PC-9 (cell line): ENCODE results near the gene BCL2. TPM values are rescaled to one million over a fixed set of nuclear protein-coding genes. Genes with fewer than 3 reads are reported as not detected.
"Not testable (repeated sequence)": the region's sequence is repeated elsewhere in the genome, so short reads cannot be mapped to it uniquely, and the experiment has no call there.

Experiments used
- BruUV-seq: library from RNA; stranded (reverse); fragments of 400-500 nt; replicated peaks from 2 replicates; lab custom pipeline; 2021; lab: Mats Ljungman, UMichigan
- CTCF ChIA-PET: fragments of 300-600 bp; sonication (Branson Sonifier 250); formaldehyde crosslinking; loops from one replicate; lab custom pipeline; 2022; ENCODE audit warnings: antibody characterized with exemption; lab: Charles Lee
- POLR2A ChIA-PET: fragments of 300-600 bp; sonication (Branson Sonifier 250); formaldehyde crosslinking; loops from one replicate; lab custom pipeline; 2022; ENCODE audit warnings: antibody characterized with exemption; ENCODE audit not compliant: unreplicated experiment; lab: Charles Lee
- DNase-seq, 2 experiments: peaks; one replicate each; pipeline versions ENCODE4 v3.0.0 to v3.0.0-alpha.2; 2015 to 2022; ENCODE audit warnings: mixed read lengths in 1 of 2
- H2AFZ ChIP-seq: fragments of 200-600 bp; sonication (generic); 2 replicates; pipeline ENCODE4 v1.8.1; 2017; ENCODE audit warnings: antibody characterized with exemption
- H3F3A ChIP-seq: fragments of 200-600 bp; sonication (generic); 2 replicates; pipeline ENCODE4 v1.8.1; 2017; ENCODE audit warnings: antibody characterized with exemption, mild to moderate bottlenecking, low read depth; ENCODE audit not compliant: insufficient read depth
- H3K27ac ChIP-seq: fragments of 200-600 bp; sonication (generic); 2 replicates; pipeline ENCODE4 v1.6.1; 2016; ENCODE audit warnings: mixed run types
- H3K27me3 ChIP-seq: fragments of 200-600 bp; sonication (generic); 2 replicates; pipeline ENCODE4 v1.6.1; 2016; ENCODE audit warnings: low read depth, mixed run types; ENCODE audit not compliant: insufficient read depth
- H3K36me3 ChIP-seq: fragments of 200-600 bp; sonication (generic); 2 replicates; pipeline ENCODE4 v1.6.1; 2016; ENCODE audit warnings: low read depth, mixed run types
- H3K4me1 ChIP-seq: fragments of 200-600 bp; sonication (generic); replicated peaks from 2 replicates; pipeline ENCODE4 v1.6.1; 2016; ENCODE audit warnings: mixed run types; ENCODE audit not compliant: insufficient read depth
- H3K4me2 ChIP-seq: fragments of 200-600 bp; sonication (generic); 2 replicates; pipeline ENCODE4 v1.6.1; 2017; ENCODE audit warnings: mixed run types
- H3K4me3 ChIP-seq: fragments of 200-600 bp; sonication (generic); 2 replicates; pipeline ENCODE4 v1.6.1; 2016; ENCODE audit warnings: mixed run types
- H3K79me2 ChIP-seq: fragments of 200-600 bp; sonication (generic); 2 replicates; pipeline ENCODE4 v1.6.1; 2017; ENCODE audit warnings: low read depth, mixed run types
- H3K9me2 ChIP-seq: fragments of 200-600 bp; sonication (generic); 2 replicates; pipeline ENCODE4 v1.8.1; 2017; ENCODE audit warnings: mild to moderate bottlenecking; ENCODE audit not compliant: insufficient read depth
- H3K9me3 ChIP-seq: fragments of 200-600 bp; sonication (generic); 2 replicates; pipeline ENCODE4 v1.8.1; 2016; ENCODE audit warnings: low read depth; ENCODE audit not compliant: insufficient read depth
- H4K20me1 ChIP-seq: fragments of 200-600 bp; sonication (generic); 2 replicates; pipeline ENCODE4 v1.8.1; 2017; ENCODE audit not compliant: insufficient read depth
- CTCF ChIP-seq: fragments of 200-600 bp; sonication (generic); conservative IDR thresholded peaks from 2 replicates; pipeline ENCODE4 v1.6.1; 2017; ENCODE audit warnings: mixed run types, antibody characterized with exemption, mild to moderate bottlenecking, moderate library complexity
- EZH2 ChIP-seq: fragments of 200-600 bp; sonication (generic); IDR thresholded peaks from 2 replicates; pipeline ENCODE4 v1.8.0; 2017; ENCODE audit warnings: antibody characterized with exemption, low read depth
- intact Hi-C: fragments of 100-400 bp; cut with micrococcal nuclease; formaldehyde crosslinking; loops from one replicate; pipeline ENCODE4 v1.10.0; 2022; ENCODE audit not compliant: unreplicated experiment
- total RNA-seq: library from RNA; stranded (reverse); gene quantifications from 2 replicates; pipeline ENCODE4 v1.2.3, GENCODE V29; 2021

The BCL2 gene
- total RNA-seq, 1 experiment from 2014 or later: 2.0 TPM

DNA sequence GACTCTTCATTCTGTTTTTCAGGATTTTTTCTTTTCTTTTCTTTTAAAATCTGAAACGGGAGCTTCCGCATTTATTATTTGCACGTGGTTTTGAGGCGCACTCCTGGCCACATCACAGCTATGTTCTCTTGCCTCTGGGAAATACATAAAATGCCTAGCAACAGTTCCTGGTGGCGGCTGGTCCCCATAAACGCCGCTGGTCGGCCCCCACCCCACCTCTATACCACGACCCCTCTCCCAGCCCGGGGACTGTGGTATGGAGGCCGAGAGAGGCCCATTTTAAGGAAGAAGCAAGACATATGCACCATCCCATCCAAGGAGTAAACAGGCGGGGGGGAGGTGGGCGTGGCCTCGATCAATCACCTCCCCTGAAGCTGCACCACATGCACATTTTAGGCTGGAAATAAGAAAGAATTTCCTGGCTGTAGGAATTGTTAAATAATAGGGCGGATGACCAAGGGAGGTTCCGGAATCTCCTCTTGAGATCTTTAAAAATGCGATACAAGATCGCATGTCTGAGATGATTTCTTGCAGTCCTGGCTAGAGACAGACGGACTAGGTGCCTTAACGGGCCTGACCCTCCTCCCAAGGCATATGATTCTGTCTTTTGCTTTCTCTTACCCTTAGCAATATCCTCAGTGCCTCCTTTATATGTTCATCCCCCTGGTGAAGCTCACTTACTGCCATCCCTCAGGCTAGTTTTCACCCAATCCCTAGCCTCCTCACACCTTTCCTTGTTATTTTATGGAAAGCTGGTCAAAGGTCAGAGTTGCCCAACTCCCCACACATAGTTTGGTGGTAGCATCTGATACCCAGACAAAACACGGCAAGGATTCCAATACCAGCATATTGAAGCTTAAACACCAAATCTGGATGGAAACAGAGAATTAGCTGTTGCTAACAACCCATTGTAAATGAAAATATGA, 82.4 kb downstream of the BCL2 start:
- Histone ChIP-seq H3K36me3 (no peaks in the 10 kb centered on the region), H4K20me1 (no peaks in the 10 kb centered on the region), H3K4me2 (peak overlapping the region; percentile 80), H3K4me3 (peak overlapping the region; percentile 42; the same call in 1 of the 2 replicates), H3K9me2 (no peaks in the 10 kb centered on the region), H3K4me1 (peaks cover 22% of the 10 kb centered on the region), H3F3A (peaks cover 15% of the 10 kb centered on the region; the same call in 1 of the 2 replicates), H2AFZ (no peak overlapping the region; the same call in 1 of the 2 replicates), H3K9me3 (no peaks in the 10 kb centered on the region), H3K27me3 (no peaks in the 10 kb centered on the region), H3K27ac (peak overlapping the region; percentile 76), H3K79me2 (no peaks in the 10 kb centered on the region)
- TF ChIP-seq EZH2 (no peak), CTCF (no peak)
- ChIA-PET CTCF (interaction anchor here (0.6 to 0.7 kb wide), 4 partner anchors 83 to 729 kb away, joined by 3 to 8 read pairs (median 4); no protein-coding TSS in a partner anchor), POLR2A (interaction anchor here (0.5 kb wide), 1 partner anchor 77 kb away, joined by 3 read pairs; no protein-coding TSS in a partner anchor)
- intact Hi-C loops: loop anchor here (5.0 kb wide), 1 partner anchor 80 kb away; the partner anchor contains the start of gene BCL2
- no TSS peak for BruUV-seq
- DNase-seq: peak; percentile 2 to 36

DNA sequence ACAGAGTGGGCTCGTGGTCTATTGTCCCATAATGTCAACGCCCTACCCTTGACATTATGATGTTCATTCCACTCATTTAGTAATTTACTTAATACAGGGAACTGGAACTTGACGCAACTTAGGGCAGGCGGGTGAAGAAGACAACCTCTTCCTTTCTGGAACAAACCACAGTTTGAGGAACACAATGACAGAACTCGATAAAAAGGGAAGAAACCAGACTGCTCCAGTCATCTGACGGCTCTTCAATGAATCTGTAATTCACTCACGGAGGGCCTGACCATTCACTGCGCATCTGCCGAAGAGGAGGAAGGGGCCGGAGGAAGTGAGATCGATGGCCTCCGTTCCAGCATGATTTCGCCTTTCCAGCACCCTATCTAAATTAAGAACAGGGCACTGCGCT, 83.2 kb downstream of the BCL2 start:
- intact Hi-C loops: loop anchor here (5.0 kb wide), 1 partner anchor 81 kb away; the partner anchor contains the start of gene BCL2
- Histone ChIP-seq H3K27ac (no peak overlapping the region), H3K9me2 (no peaks in the 10 kb centered on the region), H3K36me3 (no peaks in the 10 kb centered on the region), H3K79me2 (no peaks in the 10 kb centered on the region), H2AFZ (no peak overlapping the region), H3F3A (peaks cover 15% of the 10 kb centered on the region; the same call in 1 of the 2 replicates), H3K9me3 (no peaks in the 10 kb centered on the region), H3K4me3 (no peak overlapping the region), H3K4me1 (peaks cover 22% of the 10 kb centered on the region), H4K20me1 (no peaks in the 10 kb centered on the region), H3K4me2 (no peak overlapping the region), H3K27me3 (no peaks in the 10 kb centered on the region)
- CTCF ChIA-PET: interaction anchor here (0.6 kb wide), 1 partner anchor 83 kb away, joined by 3 read pairs; no protein-coding TSS in a partner anchor
- TF ChIP-seq CTCF (no peak), EZH2 (no peak)
- DNase-seq: no peak
- BruUV-seq: no TSS peak
- POLR2A ChIA-PET: no interaction called here

DNA sequence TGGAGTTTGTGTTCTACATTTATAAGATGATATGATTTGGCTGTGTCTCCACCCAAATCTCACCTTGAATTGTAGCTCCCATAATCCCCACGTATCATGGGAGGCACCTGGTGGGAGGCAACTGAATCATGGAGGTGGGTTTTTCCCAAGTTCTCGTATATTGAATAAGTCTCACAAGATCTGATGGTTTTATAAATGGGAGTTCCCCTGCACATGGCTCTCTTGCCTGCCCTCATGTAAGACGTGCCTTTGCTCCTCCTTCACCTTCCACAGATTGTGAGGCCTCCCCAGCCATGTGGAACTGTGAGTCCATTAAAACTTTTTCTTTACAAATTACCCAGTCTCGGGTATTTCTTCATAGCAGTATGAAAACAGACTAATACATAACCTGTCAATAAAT, 83.6 kb downstream of the BCL2 start:
- intact Hi-C loops: loop anchor here (5.0 kb wide), 1 partner anchor 81 kb away; the partner anchor contains the start of gene BCL2
- DNase-seq, BruUV-seq, H3K4me2 ChIP-seq, CTCF ChIA-PET, H3K36me3 ChIP-seq, H2AFZ ChIP-seq, H3K79me2 ChIP-seq, H3K9me3 ChIP-seq, H4K20me1 ChIP-seq, H3K4me3 ChIP-seq, H3K27me3 ChIP-seq, H3K27ac ChIP-seq, H3K9me2 ChIP-seq, POLR2A ChIA-PET: not testable (repeated sequence)
- Histone ChIP-seq H3F3A (peaks cover 15% of the 10 kb centered on the region; the same call in 1 of the 2 replicates), H3K4me1 (peaks cover 22% of the 10 kb centered on the region)
